T47D (cell line): ENCODE results near the gene RALA.
A peak's percentile ranks its signal among the peaks of the same experiment; 100 is the strongest.

Experiments used
- DNase-seq, 2 experiments: peaks; one replicate each; pipeline versions ENCODE4 v3.0.0 to v3.0.0-alpha.2; 2011 to 2012; ENCODE audit warnings: low read depth in 1 of 2, low spot score in 1 of 2
- JUND ChIP-seq: IDR thresholded peaks from 2 replicates; pipeline ENCODE4 v1.6.1; 2012; ENCODE audit warnings: low read depth
- in situ Hi-C: cut with HindIII; loops from 2 replicates; pipeline ENCODE4 v1.10.0; 2016; ENCODE audit warnings: low sequenced_read_pairs, low pct_unique_long_range_greater_than_20kb

RALA gene

GRCh38 chr7:39620486-39620885 is 2.9 kb upstream of the RALA start:
- DNase-seq: no peak
- in situ Hi-C loops: no loop called here
- no peak for TF ChIP-seq JUND

- in situ Hi-C loops: no loop called here
- no peak for TF ChIP-seq JUND
- DNase-seq: no peak
Measured at GRCh38 chr7:39621261-39621660, 2.1 kb upstream of the RALA start.

DNA sequence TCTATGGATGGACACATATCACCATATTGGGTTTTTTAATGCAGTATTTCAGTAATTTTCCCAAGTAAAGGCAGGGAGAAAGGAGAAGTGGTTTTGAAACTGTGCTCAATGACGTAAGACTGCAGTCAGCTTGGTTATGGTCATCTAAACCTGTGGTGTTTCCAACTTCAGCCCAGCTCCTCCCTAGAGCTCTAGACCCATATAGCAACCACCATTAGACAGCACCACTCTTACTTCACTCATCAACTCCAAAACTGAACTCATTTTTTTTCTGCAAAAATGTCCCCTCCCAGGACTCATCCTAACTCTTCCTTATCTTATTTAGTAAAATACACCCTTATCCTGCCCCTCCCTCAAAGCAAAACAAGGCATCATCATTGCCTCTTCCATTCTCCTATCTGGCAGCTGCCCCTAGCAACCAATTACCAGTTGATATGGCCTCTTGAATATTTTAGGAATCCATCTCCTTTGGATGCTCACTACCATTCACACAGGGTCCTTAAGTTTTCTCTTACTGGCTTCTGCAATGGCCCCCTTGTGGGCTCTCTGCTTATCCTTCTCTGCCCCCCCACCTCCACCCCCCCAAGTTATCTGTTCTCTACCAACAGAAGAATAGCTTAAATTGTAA is 1.5 kb upstream of the RALA start:
- in situ Hi-C loops: no loop called here
- TF ChIP-seq JUND: no peak
- no peak for DNase-seq

- DNase-seq: no peak
- TF ChIP-seq JUND: no peak
- in situ Hi-C loops: no loop called here
Measured at GRCh38 chr7:39622609-39623008, 763 bp upstream of the RALA start.

DNA sequence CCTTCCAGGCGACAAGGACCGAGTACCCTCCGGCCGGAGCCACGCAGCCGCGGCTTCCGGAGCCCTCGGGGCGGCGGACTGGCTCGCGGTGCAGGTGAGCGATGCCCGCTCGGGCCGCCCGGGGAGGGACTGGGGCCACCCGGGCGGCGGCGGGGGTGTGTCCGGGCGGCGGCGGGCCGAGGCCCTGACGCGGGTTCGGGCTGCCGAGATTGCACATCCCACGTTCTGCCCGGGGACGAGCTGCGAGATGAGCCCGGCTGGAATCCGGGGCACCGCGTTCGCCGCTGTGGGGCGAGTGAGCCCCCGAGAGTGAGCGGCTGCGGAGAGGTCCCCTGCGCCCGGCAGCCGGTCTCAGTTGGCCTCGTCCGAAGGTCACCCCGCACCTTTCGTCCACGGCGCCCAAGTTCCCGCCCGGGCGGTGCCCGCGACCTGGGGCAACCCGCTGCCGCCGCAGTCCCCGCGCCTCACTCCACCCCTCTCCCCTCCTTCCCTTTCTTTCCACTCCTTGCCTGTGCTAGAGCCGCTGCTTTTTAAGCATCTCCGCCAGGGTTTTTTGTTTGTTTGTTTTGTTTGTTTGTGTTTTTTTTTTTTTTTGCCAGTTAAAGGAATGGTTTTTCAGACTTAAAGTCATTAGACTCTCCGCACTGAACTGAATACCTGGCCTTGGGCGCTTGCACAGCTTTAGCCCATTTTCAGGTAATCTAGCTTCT is 515 bp downstream of the RALA start:
- peak; percentile 48 to 57 for DNase-seq
- no peak for TF ChIP-seq JUND
- in situ Hi-C loops: no loop called here

DNA sequence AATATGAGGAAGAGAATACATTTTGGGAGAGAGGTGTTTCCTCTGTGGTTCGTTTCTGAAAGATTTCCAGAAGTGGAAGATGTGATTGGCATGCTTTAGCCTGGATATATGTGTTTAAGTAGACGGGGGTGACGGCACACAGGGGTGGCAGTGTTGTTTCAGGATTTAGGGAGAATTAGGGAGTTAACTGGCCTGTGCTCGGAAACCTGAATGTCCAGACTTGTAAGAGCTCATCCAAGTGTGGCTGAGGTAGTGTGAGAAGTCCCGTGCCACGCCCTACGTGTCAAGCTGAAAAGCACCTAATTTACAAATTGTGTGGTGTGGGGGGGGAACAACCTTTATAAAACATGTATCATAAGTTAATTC is 1.1 kb downstream of the RALA start:
- in situ Hi-C loops: no loop called here
- no peak for TF ChIP-seq JUND
- peak; percentile 68 to 75 for DNase-seq

GRCh38 chr7:39624935-39625694 is 1.7 kb downstream of the RALA start:
- no peak for TF ChIP-seq JUND
- in situ Hi-C loops: no loop called here
- no peak for DNase-seq

- no peak for DNase-seq
- no peak for TF ChIP-seq JUND
- in situ Hi-C loops: no loop called here
Measured at GRCh38 chr7:39631736-39632308, 8.4 kb downstream of the RALA start.

DNA sequence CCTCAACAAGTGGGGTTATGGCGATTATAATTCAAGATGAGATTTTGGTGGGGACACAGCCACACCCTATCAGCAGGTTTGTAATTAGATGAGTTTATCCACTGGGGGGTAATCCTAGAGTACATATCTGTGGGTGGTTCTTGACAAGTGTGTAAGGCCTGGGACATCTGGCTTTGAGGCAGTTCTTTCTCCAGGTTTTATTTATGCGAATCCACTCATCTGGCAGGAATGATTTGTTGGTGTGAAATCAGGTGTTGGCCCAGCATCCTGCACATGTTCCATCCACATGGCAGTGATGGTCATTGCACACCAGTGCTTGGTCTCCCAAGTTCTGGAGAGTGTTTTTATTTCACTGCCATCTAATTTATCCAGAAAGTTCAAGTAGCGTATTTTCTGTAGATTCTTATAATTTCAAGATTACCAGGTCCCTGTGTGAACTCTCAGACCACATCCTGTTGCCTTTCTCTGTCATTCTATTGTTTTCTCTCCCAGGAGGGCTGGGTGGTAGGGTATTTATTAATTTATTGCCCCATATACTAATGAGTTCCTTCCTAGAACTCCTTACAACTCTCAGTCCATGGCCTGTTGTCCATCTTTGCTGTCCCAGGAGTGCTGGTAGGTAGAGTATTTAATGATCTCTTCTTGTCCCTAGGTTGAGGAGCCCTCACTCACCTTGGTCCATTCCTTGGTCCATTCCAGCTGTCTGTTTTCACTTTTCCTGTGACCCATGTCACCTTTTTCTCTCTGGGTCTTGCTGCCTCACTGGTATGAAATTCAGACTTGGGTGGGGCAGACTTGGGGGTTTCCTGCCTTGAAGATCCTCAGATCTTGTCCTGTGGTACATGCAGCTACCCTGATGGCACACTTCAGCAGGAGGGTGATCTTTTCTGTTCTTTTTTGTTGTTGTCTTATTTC is 10.4 kb downstream of the RALA start:
- in situ Hi-C loops: no loop called here
- no peak for DNase-seq
- TF ChIP-seq JUND: no peak

GRCh38 chr7:39634478-39634805 is 11.1 kb downstream of the RALA start:
- no peak for TF ChIP-seq JUND
- DNase-seq: no peak
- in situ Hi-C loops: no loop called here

DNA sequence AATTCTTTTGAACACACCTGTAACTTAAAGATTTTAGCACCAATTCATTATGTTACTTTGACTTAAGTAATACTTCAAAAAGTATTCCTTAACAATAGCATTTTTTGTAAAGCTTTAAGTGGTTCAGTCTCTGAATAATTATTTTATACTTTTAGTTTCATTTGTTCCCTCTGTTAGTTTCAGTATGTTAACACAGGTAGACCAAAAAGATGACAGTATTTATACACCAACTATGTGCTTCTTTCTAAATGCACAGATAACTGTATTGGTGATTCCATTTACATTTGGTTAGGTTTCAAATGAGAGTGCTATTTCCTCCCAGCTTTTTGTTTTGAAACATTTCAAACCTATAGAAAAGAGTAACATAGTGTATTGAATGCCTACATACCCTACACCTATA is 14.0 kb downstream of the RALA start:
- no peak for DNase-seq
- TF ChIP-seq JUND: no peak
- in situ Hi-C loops: no loop called here

DNA sequence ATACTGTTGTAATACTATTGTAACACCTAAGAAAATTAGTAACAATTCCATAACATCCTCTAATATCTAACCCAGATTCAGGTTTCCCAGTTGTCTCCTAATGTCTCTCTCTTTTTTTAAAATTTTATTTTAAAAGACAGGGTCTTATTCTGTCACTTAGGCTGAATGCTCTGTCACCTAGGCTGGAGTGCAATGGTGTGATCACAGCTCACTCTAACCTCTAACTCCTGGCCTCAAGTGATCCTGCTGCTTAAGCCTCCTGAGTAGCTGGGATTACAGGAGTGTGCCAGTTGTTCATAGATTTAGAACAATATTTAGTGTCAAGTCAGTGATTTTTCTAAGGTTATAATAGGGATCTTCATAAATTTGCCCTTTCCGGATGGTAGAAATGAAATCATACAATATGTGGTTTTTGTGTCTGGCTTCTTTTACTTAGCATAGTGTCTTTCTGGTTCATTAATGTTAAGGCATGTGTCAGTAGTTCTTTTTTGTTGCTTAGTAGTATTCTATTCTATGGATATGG is 14.7 kb downstream of the RALA start:
- no peak for TF ChIP-seq JUND
- in situ Hi-C loops: no loop called here
- no peak for DNase-seq
